Loucy (cell line): ENCODE measurements around the gene RNU7-1.

Experiments
- CTCF ChIP-seq: fragments of 200-600 bp; sonication (generic); conservative IDR thresholded peaks from 2 replicates; pipeline ENCODE4 v1.5.1; 2014; ENCODE audit warnings: mild to moderate bottlenecking, antibody characterized with exemption, low read length
- EZH2phosphoT487 ChIP-seq: fragments of 200-600 bp; IDR thresholded peaks from 2 replicates; pipeline ENCODE4 v1.6.1; 2018; ENCODE audit warnings: antibody characterized with exemption, mild to moderate bottlenecking, moderate library complexity, borderline replicate concordance

GRCh38 chr12:6965714-6966113, 22.1 kb downstream of the RNU7-1 start:
- TF ChIP-seq CTCF = no peak
- TF ChIP-seq EZH2phosphoT487 = no peak
